Activated T-cell treated with anti-CD3 and anti-CD28 coated beads for 48 hours (primary cell): ENCODE measurements around the gene PRKRA.
A peak's percentile ranks its signal among the peaks of the same experiment; 100 is the strongest.
"Not testable (repeated sequence)": the region's sequence is repeated elsewhere in the genome, so short reads cannot be mapped to it uniquely, and the experiment has no call there.

Experiments used
- DNase-seq: peaks from one replicate; pipeline ENCODE4 v3.0.0-alpha.2; 2020; ENCODE audit warnings: low read depth

The PRKRA gene

DNA sequence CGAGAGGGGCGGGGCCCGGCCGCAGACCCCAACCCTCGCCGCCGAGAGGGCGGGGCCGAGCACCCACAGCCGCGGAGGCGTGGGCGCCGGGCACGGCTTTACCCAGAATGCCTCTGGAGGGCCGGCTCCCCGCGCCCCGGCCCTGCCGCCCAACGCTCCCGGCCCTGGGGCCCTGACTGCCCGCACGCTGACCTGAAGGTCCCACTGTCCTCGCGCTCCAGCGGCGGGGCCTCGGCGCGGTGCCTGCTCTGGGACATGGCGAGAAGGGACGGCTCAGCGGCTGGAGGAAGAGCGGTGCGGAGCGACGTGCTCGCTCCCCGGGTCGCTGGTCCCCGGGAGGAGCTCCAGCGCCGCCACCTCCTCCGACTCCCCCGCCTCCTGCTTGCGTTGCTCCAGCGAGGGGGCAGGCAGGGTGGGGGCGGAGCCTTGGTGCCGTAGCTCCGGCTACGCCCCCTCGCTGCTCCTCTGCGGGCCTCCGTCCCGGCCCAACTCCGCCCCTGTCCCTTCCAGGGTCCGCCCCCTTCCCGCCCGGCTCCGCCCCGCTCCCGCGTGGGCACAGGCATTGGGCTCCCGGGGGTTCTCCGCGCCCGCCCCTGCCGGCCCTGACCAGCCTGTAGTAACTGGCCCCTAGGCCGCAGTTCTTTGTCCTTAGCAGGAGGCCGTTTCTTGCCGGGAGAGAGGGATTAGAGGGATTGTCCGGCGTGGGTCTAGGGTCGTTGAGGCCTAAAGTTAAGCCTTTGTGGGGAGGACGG lies at the start of gene PRKRA, which contains the start of gene PJVK:
PRKRA (minus strand) TSS at position 402 of the 752 bp plus-strand sequence; CDS start at position 257, 145 bp downstream.
PJVK (plus strand) TSS at position 605 of the 752 bp plus-strand sequence. CDS start 2,032 bp downstream, outside the sequence.
- peak; percentile 96 for DNase-seq

DNA sequence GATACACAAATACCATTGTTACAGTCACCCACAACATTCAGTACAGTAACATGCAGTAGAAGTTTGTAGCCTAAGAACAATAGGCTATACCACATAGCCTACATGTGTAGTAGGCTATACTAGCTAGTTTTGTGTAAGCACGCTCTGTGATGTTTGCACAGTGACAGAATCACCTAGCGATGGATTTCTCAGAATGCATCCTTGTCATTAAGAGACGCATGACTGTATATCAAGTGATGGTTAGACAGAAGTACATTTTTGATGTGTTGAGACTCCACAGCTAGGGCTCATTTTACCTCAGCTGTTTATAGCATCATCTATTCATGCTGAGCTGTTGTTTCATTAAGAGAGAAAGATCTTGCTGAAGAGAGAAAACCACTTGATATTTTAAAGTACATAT lies 48.7 kb upstream of the PRKRA start:
- DNase-seq, result no peak

DNA sequence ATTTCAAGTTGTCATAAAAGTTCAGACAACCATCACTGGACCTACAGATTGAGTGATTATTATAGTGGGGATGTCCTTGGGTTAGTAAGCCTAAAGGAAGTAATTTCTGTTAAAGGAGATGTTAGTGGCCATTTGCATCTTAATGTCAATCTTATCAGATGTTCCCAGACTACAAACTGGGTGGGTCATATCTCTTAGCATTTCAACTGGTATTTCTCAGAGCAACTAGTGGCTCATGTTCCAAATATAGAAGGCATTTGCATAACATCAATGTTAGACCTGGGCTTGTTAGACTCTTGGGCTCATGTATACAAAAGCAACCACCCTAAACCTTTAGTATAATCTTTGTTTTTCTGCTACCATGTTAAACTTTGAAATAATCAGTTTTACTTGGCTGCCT lies 47.2 kb upstream of the PRKRA start:
- DNase-seq, result no peak

- no peak for DNase-seq
These were observed 45.1 kb upstream of the PRKRA start for GRCh38 chr2:178496049-178496448.

DNA sequence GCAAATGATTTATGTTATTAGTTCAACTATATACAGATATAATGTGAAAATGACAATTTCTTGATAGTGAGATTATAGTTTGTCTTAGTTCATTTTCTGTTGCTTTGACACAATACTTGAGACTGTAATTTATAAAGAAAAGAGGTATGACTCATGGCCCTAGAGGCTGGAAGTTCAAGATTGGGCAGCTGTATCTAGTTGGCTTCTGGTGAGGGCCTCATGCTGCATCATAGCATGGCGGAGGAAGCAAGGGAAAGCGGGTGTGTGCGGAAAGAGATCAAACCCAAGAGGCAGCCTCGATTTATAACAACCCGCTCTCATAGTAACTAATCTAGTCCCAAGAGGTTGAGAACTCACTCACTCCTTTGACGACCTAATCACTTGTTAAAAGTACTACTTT lies 40.6 kb upstream of the PRKRA start:
- DNase-seq, result no peak

GRCh38 chr2:178485356-178485755 lies 34.4 kb upstream of the PRKRA start:
- DNase-seq, result no peak

- DNase-seq, result no peak
These were observed 33.5 kb upstream of the PRKRA start for GRCh38 chr2:178484245-178485041.

DNA sequence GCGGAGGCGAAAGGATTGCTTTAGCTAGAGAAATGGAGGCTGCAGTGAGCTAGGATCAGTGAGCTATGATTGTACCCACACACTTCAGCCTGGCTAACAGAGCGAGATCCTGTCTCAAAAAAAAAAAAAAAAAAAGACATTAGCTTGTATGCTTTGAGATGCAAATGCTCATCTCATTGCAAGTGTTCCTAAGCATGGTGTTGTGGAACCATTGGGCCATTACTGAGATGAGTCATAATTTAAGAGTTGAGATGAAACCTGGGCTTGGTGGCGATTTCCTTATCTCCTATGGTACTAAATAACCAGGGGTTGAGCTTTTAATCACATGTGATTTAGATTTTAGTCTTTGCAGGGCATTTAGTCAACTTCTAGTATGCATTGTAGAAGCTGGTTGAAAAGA lies 31.5 kb upstream of the PRKRA start:
- DNase-seq, result no peak

- DNase-seq, result peak; percentile 77
These were observed 29.5 kb upstream of the PRKRA start, which contains the start of gene PLEKHA3 for GRCh38 chr2:178480227-178481181. TSS of gene PLEKHA3 (plus strand) at chr2:178480457. CDS start at chr2:178480870, 413 bp downstream.

- DNase-seq, result no peak
These were observed 28.8 kb upstream of the PRKRA start for GRCh38 chr2:178479758-178480226.

DNA sequence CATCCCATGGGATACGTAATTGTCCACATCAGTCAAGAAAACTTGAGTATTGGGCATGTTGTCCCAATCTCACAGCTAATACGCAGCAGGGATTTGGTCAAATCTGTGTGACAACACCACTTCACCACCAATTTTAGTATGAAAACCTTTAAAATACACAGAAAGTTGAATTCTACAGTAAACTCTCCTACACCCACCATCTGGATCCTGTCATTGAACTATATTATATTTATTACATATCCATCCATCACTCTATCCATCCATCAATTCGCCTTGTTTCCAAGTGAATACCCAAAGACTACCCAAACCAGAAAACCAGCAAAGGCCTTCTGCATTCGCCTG lies 28.3 kb upstream of the PRKRA start:
- DNase-seq, result no peak

DNA sequence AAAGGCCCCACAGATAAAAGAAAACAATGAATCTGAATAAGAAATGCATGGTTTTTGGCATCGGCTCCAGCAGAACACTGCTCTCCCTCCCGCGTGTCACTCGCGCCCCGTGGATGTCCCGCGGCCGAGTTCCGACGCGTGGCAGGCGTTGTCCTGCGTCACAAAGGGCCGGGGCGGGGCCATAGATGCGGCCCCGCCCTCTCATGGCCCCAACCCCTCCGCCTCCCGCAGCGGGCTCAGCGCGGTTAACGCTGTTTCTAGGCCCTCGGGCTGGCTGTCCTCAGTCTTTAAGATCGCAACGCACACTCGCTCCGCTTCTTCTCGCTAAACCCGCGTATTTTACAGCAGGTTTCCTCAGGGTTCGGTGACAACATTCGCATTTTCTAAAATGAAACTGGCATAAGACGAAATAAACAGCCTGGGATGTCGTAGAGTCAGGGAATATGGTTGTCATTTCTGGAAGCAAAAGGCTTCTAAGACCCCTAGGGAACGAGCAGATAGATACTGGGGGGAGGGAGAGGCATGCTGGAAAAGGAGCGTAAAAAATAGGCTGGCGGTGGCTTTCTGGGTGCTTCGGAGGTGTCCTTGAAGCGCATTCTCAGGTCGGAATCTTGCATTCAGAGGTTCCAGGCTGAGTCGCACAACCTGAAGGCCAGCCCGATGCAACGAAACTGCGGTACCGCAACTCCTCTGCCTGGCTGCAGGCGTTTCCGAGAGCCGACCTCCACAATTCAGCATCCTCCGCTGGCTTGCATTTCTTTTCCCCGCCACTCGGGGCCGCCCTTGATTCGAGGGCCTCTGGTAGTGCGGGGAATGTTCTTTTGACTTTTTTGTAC lies 27.7 kb upstream of the PRKRA start, which contains the start of gene FKBP7:
FKBP7 (minus strand) TSS at position 162 of the 836 bp plus-strand sequence; CDS start at position 61, 101 bp downstream.
- peak; percentile 75 for DNase-seq

DNA sequence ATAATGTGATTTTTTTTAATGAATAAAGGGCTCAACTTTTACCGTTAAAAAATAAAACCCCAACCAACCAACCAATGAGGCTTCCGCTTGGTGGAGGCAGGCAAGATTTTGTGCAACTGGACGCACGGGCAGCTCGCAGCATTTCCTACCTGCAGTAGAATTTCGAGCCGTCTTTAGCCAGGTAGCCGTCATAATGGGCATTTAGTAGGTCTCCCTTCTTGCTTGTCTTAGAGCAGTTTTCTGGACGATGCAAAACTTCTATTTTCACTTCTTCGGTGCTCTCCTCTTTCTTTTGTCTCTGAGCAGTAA lies 27.1 kb upstream of the PRKRA start:
- DNase-seq, result no peak

DNA sequence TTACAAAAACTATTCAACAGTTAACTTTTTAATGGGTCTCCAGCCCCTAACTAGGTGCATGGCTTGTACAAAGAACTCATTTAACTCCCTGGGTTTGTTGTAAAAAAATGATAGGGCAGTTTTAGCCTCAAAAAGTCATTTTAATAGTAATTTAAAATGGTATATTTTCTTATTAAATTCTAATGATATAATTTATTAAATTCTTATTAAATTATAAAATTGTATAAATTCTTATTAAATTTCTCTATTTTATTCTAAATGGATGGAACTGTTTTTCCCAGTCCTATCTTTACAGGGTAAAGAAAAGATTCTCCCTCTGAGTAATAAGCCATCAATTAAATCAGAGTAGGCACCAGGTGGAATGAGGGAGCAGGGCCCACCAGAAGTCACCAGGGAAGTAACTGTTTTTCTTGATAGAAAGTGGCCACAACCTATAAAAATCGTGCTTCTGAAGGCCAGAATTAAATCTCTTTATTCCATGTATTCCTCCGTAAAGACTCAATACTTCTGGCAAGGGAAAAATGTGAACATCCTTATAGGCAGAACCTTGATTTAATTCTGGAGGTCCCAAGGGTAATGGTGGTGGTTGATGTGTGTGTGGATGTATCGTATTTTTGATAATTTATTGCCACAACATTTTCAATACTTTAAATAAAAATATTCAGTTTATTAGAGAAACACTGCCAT lies 26.6 kb upstream of the PRKRA start:
- DNase-seq, result no peak

DNA sequence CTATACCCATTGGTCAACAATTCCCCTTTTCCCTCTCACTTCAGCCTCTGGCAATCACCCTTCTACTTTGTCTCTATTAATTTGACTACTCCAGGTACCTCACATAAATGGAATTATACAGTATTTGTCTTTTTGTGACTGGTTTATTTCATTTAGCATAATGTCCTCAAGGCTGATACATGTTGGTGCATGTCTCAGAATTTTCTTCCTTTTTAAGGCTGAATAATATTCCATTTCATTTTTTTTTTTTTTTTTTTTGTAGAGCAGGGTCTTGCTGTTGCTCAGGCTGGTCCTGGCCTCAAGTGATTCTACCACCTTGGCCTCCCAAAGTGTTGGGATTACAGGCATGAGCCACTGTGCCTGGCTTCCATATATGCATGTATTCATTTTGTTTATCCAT lies 25.5 kb upstream of the PRKRA start:
- no peak for DNase-seq

- DNase-seq, result no peak
These were observed 23.6 kb upstream of the PRKRA start for GRCh38 chr2:178474560-178474959.

- DNase-seq, result no peak
These were observed 23.0 kb upstream of the PRKRA start for GRCh38 chr2:178473931-178474330.

DNA sequence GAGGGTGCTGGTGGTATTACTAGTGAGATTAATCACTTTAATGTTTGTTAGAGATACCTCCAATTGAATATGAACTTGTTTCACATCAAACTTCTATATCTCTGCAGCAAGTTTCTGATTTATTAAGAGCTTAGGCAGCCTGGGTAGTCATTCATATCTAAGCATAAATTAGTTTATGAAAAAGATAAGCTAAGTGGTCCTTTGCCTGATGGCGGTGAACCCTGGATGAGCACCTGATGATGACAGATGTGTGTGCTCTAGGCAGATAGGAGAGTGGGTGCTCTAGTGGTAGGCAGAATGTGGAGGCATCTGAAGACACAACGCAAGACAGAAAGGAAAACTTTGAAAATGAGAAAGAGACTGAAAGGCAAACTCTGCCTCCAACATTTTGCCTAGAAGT lies 22.4 kb upstream of the PRKRA start:
- no peak for DNase-seq

- not testable (repeated sequence) for DNase-seq
These were observed 20.3 kb upstream of the PRKRA start for GRCh38 chr2:178471313-178471712.

GRCh38 chr2:178469219-178469849 lies 18.4 kb upstream of the PRKRA start:
- DNase-seq, result no peak
